Raji (cell line): Measurements from ENCODE around the gene ZNF383.
A peak's percentile ranks its signal among the peaks of the same experiment; 100 is the strongest.

Experiments
- POLR2A ChIP-seq: IDR thresholded peaks from 2 replicates; pipeline ENCODE4 v1.6.1; 2011; ENCODE audit warnings: low read depth, low read length, control low read depth; ENCODE audit not compliant: insufficient read depth

The ZNF383 gene

GRCh38 chr19:37217775-37218591 lies at the start of gene ZNF383:
Gene ZNF383 (plus strand): TSS chr19:37218214. CDS start chr19:37230454, 12,240 bp downstream.
- peak; percentile 76 for TF ChIP-seq POLR2A

GRCh38 chr19:37172368-37173366 lies 45.3 kb upstream of the ZNF383 start, which contains the start of gene ZNF585A:
Gene ZNF585A (minus strand): TSS chr19:37172695. CDS start chr19:37169910, 2,785 bp downstream.
- TF ChIP-seq POLR2A, result no peak

GRCh38 chr19:37197768-37198167 lies 20.2 kb upstream of the ZNF383 start:
- no peak for TF ChIP-seq POLR2A

GRCh38 chr19:37217480-37217774 lies 587 bp upstream of the ZNF383 start:
- no peak; the same call in 1 of the 2 replicates for TF ChIP-seq POLR2A

GRCh38 chr19:37218592-37218935 lies 550 bp downstream of the ZNF383 start:
- no peak for TF ChIP-seq POLR2A

- no peak for TF ChIP-seq POLR2A
These were observed 2.4 kb downstream of the ZNF383 start for GRCh38 chr19:37220383-37220782.

GRCh38 chr19:37221136-37221535 lies 3.1 kb downstream of the ZNF383 start:
- no peak for TF ChIP-seq POLR2A

GRCh38 chr19:37226248-37226647 lies 8.2 kb downstream of the ZNF383 start:
- no peak for TF ChIP-seq POLR2A

- TF ChIP-seq POLR2A, result no peak
These were observed 10.0 kb downstream of the ZNF383 start for GRCh38 chr19:37227996-37228395.

- no peak for TF ChIP-seq POLR2A
These were observed 25.2 kb downstream of the ZNF383 start for GRCh38 chr19:37243206-37243632.

- TF ChIP-seq POLR2A, result no peak
These were observed 33.6 kb downstream of the ZNF383 start for GRCh38 chr19:37251308-37252229.
